HepG2 (cell line): ENCODE results near the gene DCUN1D2. TPM values are rescaled to one million over a fixed set of nuclear protein-coding genes. Genes with fewer than 3 reads are reported as not detected.

Experiments
- ATAC-seq: fragments of 200-7000 bp; cut with Tn5 transposase; 3 replicates; pipeline ENCODE4 v1.9.1; 2020; ENCODE audit warnings: mild to moderate bottlenecking, moderate library complexity
- BruUV-seq: library from RNA; stranded (reverse); fragments of 400-500 nt; replicated peaks from 2 replicates; lab custom pipeline; 2021; lab: Mats Ljungman, UMichigan
- CTCF ChIA-PET: fragments of 300-600 bp; formaldehyde crosslinking; extraction: SDS; loops from one replicate; lab custom pipeline; 2021; ENCODE audit warnings: low total read pairs, inconsistent platforms, low intra/inter-chr PET ratio; lab: Yijun Ruan, JAX
- POLR2A ChIA-PET: fragments of 350-600 bp; sonication (Branson Sonifier 250); formaldehyde crosslinking; loops from one replicate; lab custom pipeline; 2020; ENCODE audit warnings: antibody characterized with exemption, inconsistent platforms; lab: Yijun Ruan, JAX
- DNase-seq: peaks from one replicate; pipeline ENCODE4 v3.0.0-alpha.2; 2015; ENCODE audit warnings: low spot score
- FAIRE-seq: peaks from 3 replicates; lab custom pipeline; 2011; peaks lifted over from hg19 to GRCh38; lab: Jason Lieb, UNC
- H2AFZ ChIP-seq: one replicate; pipeline ENCODE4 v1.6.1; 2011; ENCODE audit warnings: low read length, inconsistent platforms
- H3K27ac ChIP-seq: fragments of 300-600 bp; 3 replicates; pipeline ENCODE4 v1.8.0; 2011; ENCODE audit warnings: mixed run types, mild to moderate bottlenecking, mixed read lengths, low read length, inconsistent platforms; ENCODE audit not compliant: insufficient read depth; ENCODE audit errors: extremely low read length
- H3K27me3 ChIP-seq, 2 experiments: fragments of 200-600 bp in 1 of 2; 2 replicates in 1 of 2; 3 replicates in 1 of 2; pipeline versions ENCODE4 v1.6.0 to v1.8.0; 2011; ENCODE audit warnings: low read length in 2 of 2, mild to moderate bottlenecking in 2 of 2, moderate library complexity in 2 of 2, inconsistent platforms in 1 of 2; ENCODE audit not compliant: insufficient read depth in 2 of 2, control insufficient read depth in 1 of 2
- H3K36me3 ChIP-seq, 2 experiments: fragments of 200-600 bp in 1 of 2; replicated peaks in 1 of 2; 2 replicates in 1 of 2; 3 replicates in 1 of 2; pipeline versions ENCODE4 v1.5.1 to v1.8.0; 2011; ENCODE audit warnings: low read length in 2 of 2, inconsistent platforms in 1 of 2; ENCODE audit not compliant: insufficient read depth in 2 of 2, control insufficient read depth in 1 of 2
- H3K4me1 ChIP-seq: 2 replicates; pipeline ENCODE4 v1.5.1; 2012; ENCODE audit warnings: low read length, inconsistent platforms; ENCODE audit not compliant: insufficient read depth
- H3K4me2 ChIP-seq: 2 replicates; pipeline ENCODE4 v1.6.0; 2011; ENCODE audit warnings: low read depth, low read length, inconsistent platforms
- H3K4me3 ChIP-seq, 3 experiments: fragments of 200-600 bp in 1 of 3; sonication (generic), shearing (Covaris generic) in 1 of 3; replicated peaks in 1 of 3; 2 replicates each; pipeline ENCODE4 v1.5.1; 2011 to 2016; ENCODE audit warnings: low read length in 3 of 3, inconsistent platforms in 2 of 3, low read depth in 2 of 3, mild to moderate bottlenecking in 2 of 3, control low read depth in 1 of 3, mixed read lengths in 1 of 3; ENCODE audit not compliant: insufficient read depth in 1 of 3
- H3K79me2 ChIP-seq: one replicate; pipeline ENCODE4 v1.6.1; 2011; ENCODE audit warnings: low read length, inconsistent platforms; ENCODE audit not compliant: insufficient read depth
- H3K9ac ChIP-seq: 2 replicates; pipeline ENCODE4 v1.6.0; 2011; ENCODE audit warnings: mild to moderate bottlenecking, low read depth, low read length, inconsistent platforms; ENCODE audit not compliant: insufficient read depth
- H3K9me3 ChIP-seq: 2 replicates; pipeline ENCODE4 v1.5.1; 2012; ENCODE audit warnings: mild to moderate bottlenecking, low read length
- H4K20me1 ChIP-seq: 2 replicates; pipeline ENCODE4 v1.6.0; 2011; ENCODE audit warnings: inconsistent platforms, mild to moderate bottlenecking, low read length, moderate library complexity; ENCODE audit not compliant: insufficient read depth
- ATF7 ChIP-seq, 2 experiments: fragments of 450-650 bp in 1 of 2; sonication (generic) in 1 of 2; formaldehyde crosslinking in 1 of 2; IDR thresholded peaks; 2 replicates each; pipeline versions ENCODE4 v1.4.0 to v1.6.1; 2016 to 2020; ENCODE audit warnings: antibody characterized with exemption in 1 of 2, mild to moderate bottlenecking in 1 of 2, missing genetic modification reagents in 1 of 2
- CBX1 ChIP-seq: IDR thresholded peaks from one replicate; pipeline ENCODE4 v1.6.1; 2016; ENCODE audit warnings: antibody characterized with exemption, low read depth
- CEBPB ChIP-seq: IDR thresholded peaks from 2 replicates; pipeline ENCODE4 v1.6.1; 2011; ENCODE audit warnings: low read depth, low read length, improper control_type of control experiment, borderline replicate concordance
- CEBPG ChIP-seq: IDR thresholded peaks from 2 replicates; pipeline ENCODE4 v1.6.1; 2016
- FOXC1 ChIP-seq: sonication (generic); formaldehyde crosslinking; IDR thresholded peaks from 2 replicates; pipeline ENCODE4 v1.8.0; 2022; ENCODE audit warnings: mild to moderate bottlenecking, missing genetic modification reagents, borderline replicate concordance
- ZC3H4 ChIP-seq: sonication (generic); formaldehyde crosslinking; IDR thresholded peaks from 2 replicates; pipeline ENCODE4 v1.4.0; 2020; ENCODE audit warnings: missing genetic modification reagents, borderline replicate concordance
- ZNF337 ChIP-seq: sonication (generic); formaldehyde crosslinking; IDR thresholded peaks from 2 replicates; pipeline ENCODE4 v1.5.1; 2020; ENCODE audit warnings: missing genetic modification reagents, low read depth, mild to moderate bottlenecking, borderline replicate concordance
- WGBS: methylation state at CpG from one replicate; pipeline ENCODE4 v1.1.6; 2017; ENCODE audit warnings: low lambda C conversion rate; 5-methylcytosine and 5-hydroxymethylcytosine counted together
- in situ Hi-C: cut with HindIII; loops from 2 replicates; pipeline ENCODE4 v1.10.0; 2017; ENCODE audit warnings: low pct_unique_long_range_greater_than_20kb; ENCODE audit not compliant: extremely low pct_ligation_motif_present
- intact Hi-C: fragments of 100-400 bp; cut with micrococcal nuclease; formaldehyde crosslinking; loops from one replicate; pipeline ENCODE4 v1.10.0; 2022; ENCODE audit not compliant: unreplicated experiment
- polyA plus RNA-seq, 8 experiments: library from polyadenylated mRNA; depleted of rRNA in 3 of 8; stranded (reverse) in 7 of 8; unstranded in 1 of 8; fragments of >200 nt; fragmentation: Illumina TruSeq in 4 of 8; extraction: Trizol in 4 of 8; gene quantifications; 2 replicates each; pipeline versions ENCODE4 v1.2.1 to v1.2.3, GENCODE V29; 2011 to 2016; ENCODE audit warnings: low read depth in 4 of 8, missing spikeins in 1 of 8, mixed read lengths in 1 of 8; ENCODE audit not compliant: insufficient read depth in 1 of 8
- total RNA-seq, 5 experiments: library from RNA; depleted of rRNA; stranded (reverse); fragments of >200 nt; fragmentation: Illumina TruSeq; extraction: Trizol; gene quantifications; 2 replicates each; pipeline ENCODE4 v1.2.3, GENCODE V29; 2016; ENCODE audit warnings: low read depth in 1 of 5
- TF ChIP-seq, protein P1 (sequence below): sonication (generic); formaldehyde crosslinking; IDR thresholded peaks from 2 replicates; pipeline ENCODE4 v1.8.0; 2022; ENCODE audit warnings: missing genetic modification reagents, mild to moderate bottlenecking, borderline replicate concordance
- TF ChIP-seq, protein P2 (sequence below), 2 experiments: fragments of 450-650 bp in 1 of 2; sonication (generic) in 1 of 2; formaldehyde crosslinking; IDR thresholded peaks; 2 replicates each; pipeline versions ENCODE4 v1.5.0 to v1.8.0; 2020 to 2022; ENCODE audit warnings: mild to moderate bottlenecking in 1 of 2, missing genetic modification reagents in 1 of 2

The DCUN1D2 gene
- total and polyA plus RNA-seq, 2 of the 13 experiments (the other 11 are each of a cell fraction or from before 2014, with no cell fraction given) = 9.1 to 9.6 TPM

DNA sequence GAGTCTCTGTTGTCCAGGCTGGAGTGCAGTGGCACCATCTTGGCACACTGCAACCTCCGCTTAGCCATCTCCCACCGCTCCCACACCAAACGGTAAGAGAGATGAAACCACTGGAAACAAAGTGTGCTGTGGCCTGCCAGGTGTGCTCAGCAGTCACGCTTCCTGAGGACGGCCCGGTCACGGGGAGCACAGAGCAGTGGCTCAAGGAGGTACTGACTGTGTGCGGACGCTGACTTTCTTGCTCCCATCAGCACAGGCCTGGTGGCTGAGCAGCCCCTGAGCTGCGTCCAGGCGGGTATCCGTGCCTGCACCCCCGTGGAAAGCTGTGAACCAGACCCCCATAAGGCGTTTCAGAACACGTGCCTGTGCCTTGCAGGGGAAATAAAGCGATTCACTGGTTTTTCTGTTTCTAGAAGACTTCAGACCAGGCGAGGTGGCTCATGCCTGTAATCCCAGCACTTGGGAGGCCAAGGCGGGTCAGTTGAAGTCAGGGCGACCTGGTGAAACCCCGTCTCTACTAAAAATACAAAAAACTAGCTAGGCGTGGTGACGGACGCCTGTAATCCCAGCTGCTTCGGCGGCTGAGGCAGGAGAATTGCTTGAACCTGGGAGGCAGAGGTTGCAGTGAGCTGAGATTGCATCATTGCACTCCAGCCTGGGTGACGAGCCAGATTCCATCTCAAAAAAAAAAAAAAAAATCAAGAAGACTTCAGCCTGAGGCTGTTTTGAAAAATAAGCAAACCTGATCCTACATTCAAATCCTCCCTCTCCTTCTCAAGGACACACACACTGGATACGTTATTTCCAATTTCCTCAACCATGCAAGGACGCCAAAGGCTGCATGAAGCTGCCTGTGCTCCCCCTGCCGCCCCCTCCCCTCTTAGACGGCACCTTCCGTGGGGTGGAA, 62.7 kb downstream of the DCUN1D2 start:
- peaks cover 4 to 54% of the 10 kb centered on the region in 2 experiments; a peak in 4 of 5 replicates for H3K27me3 ChIP-seq
- 27% methylated on average over 22 of the region's 31 CpGs for WGBS
- FAIRE-seq (no peak), ATAC-seq (no peak), DNase-seq (no peak)
- no peaks in the 10 kb centered on the region for H4K20me1 ChIP-seq
- peaks cover 21% of the 10 kb centered on the region for H3K4me1 ChIP-seq
- 0 out of 2 replicates have a peak, but pooled peaks have one; percentile 50 for TF ChIP-seq ATF7 (IDR thresholded peaks at IDR 0.05)
- TF ChIP-seq ATF7 (CRISPR knock-in tag; IDR thresholded peaks at IDR 0.05) = no peak
- TF ChIP-seq CBX1 = no peak
- no peak for TF ChIP-seq ZNF337 (CRISPR knock-in tag)
- TF ChIP-seq, protein P1, sequence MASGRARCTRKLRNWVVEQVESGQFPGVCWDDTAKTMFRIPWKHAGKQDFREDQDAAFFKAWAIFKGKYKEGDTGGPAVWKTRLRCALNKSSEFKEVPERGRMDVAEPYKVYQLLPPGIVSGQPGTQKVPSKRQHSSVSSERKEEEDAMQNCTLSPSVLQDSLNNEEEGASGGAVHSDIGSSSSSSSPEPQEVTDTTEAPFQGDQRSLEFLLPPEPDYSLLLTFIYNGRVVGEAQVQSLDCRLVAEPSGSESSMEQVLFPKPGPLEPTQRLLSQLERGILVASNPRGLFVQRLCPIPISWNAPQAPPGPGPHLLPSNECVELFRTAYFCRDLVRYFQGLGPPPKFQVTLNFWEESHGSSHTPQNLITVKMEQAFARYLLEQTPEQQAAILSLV = no peak
- peak; percentile 63 for TF ChIP-seq CEBPG
- TF ChIP-seq CEBPB = peak; percentile 65
- TF ChIP-seq, protein P2, sequence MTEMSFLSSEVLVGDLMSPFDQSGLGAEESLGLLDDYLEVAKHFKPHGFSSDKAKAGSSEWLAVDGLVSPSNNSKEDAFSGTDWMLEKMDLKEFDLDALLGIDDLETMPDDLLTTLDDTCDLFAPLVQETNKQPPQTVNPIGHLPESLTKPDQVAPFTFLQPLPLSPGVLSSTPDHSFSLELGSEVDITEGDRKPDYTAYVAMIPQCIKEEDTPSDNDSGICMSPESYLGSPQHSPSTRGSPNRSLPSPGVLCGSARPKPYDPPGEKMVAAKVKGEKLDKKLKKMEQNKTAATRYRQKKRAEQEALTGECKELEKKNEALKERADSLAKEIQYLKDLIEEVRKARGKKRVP (CRISPR knock-in tag; IDR thresholded peaks at IDR 0.05) = peak in 1 of 2 experiments; percentile 76; a peak in 2 of 4 replicates
- 0 out of 2 replicates have a peak, but pooled peaks have one; percentile 33 for TF ChIP-seq FOXC1
- no peak for TF ChIP-seq ZC3H4 (CRISPR knock-in tag)
- no peaks in the 10 kb centered on the region for H3K36me3 ChIP-seq
- H3K79me2 ChIP-seq = no peaks in the 10 kb centered on the region
- H3K9ac ChIP-seq = no peak overlapping the region
- in situ Hi-C loops (no loop called here), intact Hi-C loops (no loop called here)
- no peak overlapping the region for H2AFZ ChIP-seq
- 0 out of 2 replicates have a peak overlapping the region, but pooled peaks have one; percentile 23 for H3K4me2 ChIP-seq
- CTCF ChIA-PET = no interaction called here
- H3K9me3 ChIP-seq = no peaks in the 10 kb centered on the region
- no TSS peak for BruUV-seq
- H3K27ac ChIP-seq = no peak overlapping the region
- H3K4me3 ChIP-seq = no peak overlapping the region; a peak in 1 of 6 replicates
- POLR2A ChIA-PET = interaction anchor here (0.6 to 1.7 kb wide), 2 partner anchors 10 to 70 kb away, joined by 3 to 12 read pairs; no protein-coding TSS in a partner anchor
